Progenitor cell of endocrine pancreas (in vitro differentiated cells): ENCODE results near the gene DNM3. TPM values are rescaled to one million over a fixed set of nuclear protein-coding genes. Genes with fewer than 3 reads are reported as not detected.

Experiments used
- DNase-seq: peaks from one replicate; pipeline ENCODE4 v3.0.0; 2021; ENCODE audit warnings: low spot score; ENCODE audit not compliant: unreplicated experiment
- H3K27ac Mint-ChIP-seq: 2 replicates; pipeline ENCODE4 v1.8.0; 2021; ENCODE audit warnings: mild to moderate bottlenecking, moderate library complexity, mixed read lengths
- H3K27me3 Mint-ChIP-seq: 2 replicates; pipeline ENCODE4 v1.8.0; 2021; ENCODE audit warnings: mixed read lengths
- H3K36me3 Mint-ChIP-seq: 2 replicates; pipeline ENCODE4 v1.8.0; 2022; ENCODE audit warnings: mixed read lengths; ENCODE audit not compliant: insufficient read depth
- H3K4me1 Mint-ChIP-seq: 2 replicates; pipeline ENCODE4 v1.8.0; 2021; ENCODE audit warnings: low read depth, mixed read lengths
- H3K4me3 Mint-ChIP-seq: 2 replicates; pipeline ENCODE4 v1.8.0; 2021; ENCODE audit warnings: low read depth, mild to moderate bottlenecking, moderate library complexity, mixed read lengths
- H3K9me3 Mint-ChIP-seq: 2 replicates; pipeline ENCODE4 v1.8.0; 2021; ENCODE audit warnings: low read depth, mixed read lengths
- total RNA-seq: library from RNA; stranded (reverse); gene quantifications from 2 replicates; pipeline ENCODE4 v1.2.1, GENCODE V29; 2021
- TF ChIP-seq, protein P1 (sequence below): fragments of 200-600 bp; sonication (generic); IDR thresholded peaks from one replicate; pipeline ENCODE4 v1.5.0; 2021; ENCODE audit warnings: antibody characterized with exemption, mild to moderate bottlenecking; ENCODE audit not compliant: unreplicated experiment

Gene DNM3
- total RNA-seq, 1 donor from 2014 or later = 0.48 TPM

DNA sequence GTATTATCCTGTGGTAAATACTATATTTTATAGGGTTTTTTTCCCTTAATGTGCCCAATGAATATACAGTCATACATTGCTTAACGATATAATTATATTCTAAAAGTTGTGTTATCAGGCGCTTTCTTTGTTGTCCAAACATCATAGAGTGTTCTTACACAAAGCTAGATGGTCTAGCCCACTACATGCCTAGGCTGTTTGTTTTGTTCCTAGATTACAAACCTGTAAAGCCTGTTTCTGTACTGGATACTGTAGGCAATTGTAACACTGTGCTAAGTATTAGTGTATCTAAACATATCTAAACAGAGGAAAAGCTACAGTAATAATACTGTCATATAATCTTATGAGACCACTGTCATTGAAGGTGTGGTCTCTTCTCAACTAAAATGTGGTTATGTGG lies 336.6 kb downstream of the DNM3 start:
- no peak overlapping the region for H3K4me3 Mint-ChIP-seq
- TF ChIP-seq, protein P1, sequence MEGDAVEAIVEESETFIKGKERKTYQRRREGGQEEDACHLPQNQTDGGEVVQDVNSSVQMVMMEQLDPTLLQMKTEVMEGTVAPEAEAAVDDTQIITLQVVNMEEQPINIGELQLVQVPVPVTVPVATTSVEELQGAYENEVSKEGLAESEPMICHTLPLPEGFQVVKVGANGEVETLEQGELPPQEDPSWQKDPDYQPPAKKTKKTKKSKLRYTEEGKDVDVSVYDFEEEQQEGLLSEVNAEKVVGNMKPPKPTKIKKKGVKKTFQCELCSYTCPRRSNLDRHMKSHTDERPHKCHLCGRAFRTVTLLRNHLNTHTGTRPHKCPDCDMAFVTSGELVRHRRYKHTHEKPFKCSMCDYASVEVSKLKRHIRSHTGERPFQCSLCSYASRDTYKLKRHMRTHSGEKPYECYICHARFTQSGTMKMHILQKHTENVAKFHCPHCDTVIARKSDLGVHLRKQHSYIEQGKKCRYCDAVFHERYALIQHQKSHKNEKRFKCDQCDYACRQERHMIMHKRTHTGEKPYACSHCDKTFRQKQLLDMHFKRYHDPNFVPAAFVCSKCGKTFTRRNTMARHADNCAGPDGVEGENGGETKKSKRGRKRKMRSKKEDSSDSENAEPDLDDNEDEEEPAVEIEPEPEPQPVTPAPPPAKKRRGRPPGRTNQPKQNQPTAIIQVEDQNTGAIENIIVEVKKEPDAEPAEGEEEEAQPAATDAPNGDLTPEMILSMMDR = no peak
- H3K36me3 Mint-ChIP-seq = no peaks in the 10 kb centered on the region
- no peaks in the 10 kb centered on the region for H3K27me3 Mint-ChIP-seq
- H3K4me1 Mint-ChIP-seq = peaks cover 11% of the 10 kb centered on the region
- DNase-seq = no peak
- no peak overlapping the region for H3K27ac Mint-ChIP-seq
- no peaks in the 10 kb centered on the region for H3K9me3 Mint-ChIP-seq

DNA sequence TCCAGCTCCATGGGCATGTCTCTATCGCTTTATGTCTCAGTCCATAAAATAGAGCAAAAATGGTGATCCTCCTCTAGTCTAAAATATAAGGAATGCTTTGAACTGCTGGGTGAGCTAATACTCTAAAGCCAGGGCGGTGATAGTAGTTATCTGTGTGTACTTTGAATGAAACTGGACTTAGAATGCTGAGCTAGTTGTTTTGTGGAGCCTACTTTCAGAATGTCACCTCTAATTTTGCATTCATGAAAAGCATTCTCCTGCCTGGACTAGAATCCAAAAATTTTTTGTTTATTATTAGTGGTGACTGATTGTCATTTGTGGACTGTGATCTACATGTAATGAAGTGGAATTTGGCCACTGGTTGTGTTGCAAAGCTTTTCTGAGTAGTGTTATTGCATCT lies 337.6 kb downstream of the DNM3 start:
- no peaks in the 10 kb centered on the region for H3K9me3 Mint-ChIP-seq
- no peak overlapping the region for H3K4me3 Mint-ChIP-seq
- no peak overlapping the region for H3K27ac Mint-ChIP-seq
- no peak for DNase-seq
- H3K36me3 Mint-ChIP-seq = no peaks in the 10 kb centered on the region
- TF ChIP-seq, protein P1 = no peak
- H3K27me3 Mint-ChIP-seq = no peaks in the 10 kb centered on the region
- H3K4me1 Mint-ChIP-seq = peaks cover 11% of the 10 kb centered on the region

DNA sequence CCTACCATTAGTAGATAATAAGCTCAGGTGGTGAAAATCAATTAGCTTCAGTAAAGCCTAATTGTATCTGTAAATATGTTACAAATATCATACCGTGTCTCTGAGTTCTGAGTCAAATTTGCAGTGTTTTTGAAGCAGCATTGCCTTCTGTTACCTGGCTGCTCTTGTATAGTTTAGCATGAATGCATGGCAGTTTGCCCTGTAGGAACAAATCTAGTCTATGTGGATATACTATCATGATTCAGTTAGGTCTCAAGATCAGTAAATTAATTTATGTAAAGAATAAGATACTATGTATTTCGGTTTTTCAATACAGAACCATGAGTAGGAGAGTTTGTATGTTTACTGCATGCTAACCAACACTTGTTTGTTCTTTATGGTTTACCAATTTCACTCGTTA lies 338.6 kb downstream of the DNM3 start:
- H3K9me3 Mint-ChIP-seq = no peaks in the 10 kb centered on the region
- TF ChIP-seq, protein P1 = no peak
- peaks cover 15% of the 10 kb centered on the region for H3K4me1 Mint-ChIP-seq
- no peaks in the 10 kb centered on the region for H3K27me3 Mint-ChIP-seq
- no peak for DNase-seq
- no peaks in the 10 kb centered on the region for H3K36me3 Mint-ChIP-seq
- H3K4me3 Mint-ChIP-seq = no peak overlapping the region
- H3K27ac Mint-ChIP-seq = no peak overlapping the region

DNA sequence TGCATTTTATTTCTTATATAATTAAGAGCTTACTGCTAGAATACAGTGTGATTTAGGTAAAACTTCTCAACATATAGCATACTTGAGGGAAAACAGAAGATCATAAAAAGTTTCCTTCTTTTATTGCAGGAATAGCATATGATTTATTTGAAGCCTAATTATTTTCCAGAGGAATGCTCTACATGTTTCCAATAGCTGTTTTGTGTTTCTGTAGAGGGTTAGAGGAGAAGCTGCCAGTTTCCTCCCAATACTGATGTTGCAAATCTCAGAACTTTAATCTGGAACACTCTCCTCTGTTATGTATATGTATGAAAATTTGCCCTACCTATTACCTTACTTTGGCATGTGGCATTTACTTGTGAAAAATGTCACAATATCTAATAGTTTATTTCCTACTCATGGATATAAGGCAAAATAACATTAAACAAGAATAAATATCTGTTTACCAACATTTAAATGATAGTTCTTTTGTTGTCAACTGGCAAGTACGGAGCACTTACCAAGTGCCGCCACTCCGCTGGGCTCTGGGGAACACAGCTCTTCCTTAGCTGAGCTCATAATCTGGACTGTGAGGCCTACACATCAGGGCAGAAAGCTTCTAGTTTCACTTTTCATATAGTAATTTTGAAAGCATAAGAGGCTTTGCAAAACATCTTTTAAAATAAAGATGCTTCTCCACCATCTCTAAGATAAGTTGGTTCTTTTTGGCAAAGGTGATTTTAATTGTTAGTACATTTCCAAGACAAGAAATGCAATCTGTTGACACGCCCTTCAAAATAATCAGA lies 339.4 kb downstream of the DNM3 start:
- no peak for DNase-seq
- H3K27me3 Mint-ChIP-seq = no peaks in the 10 kb centered on the region
- no peak overlapping the region for H3K4me3 Mint-ChIP-seq
- TF ChIP-seq, protein P1 = no peak
- no peaks in the 10 kb centered on the region for H3K36me3 Mint-ChIP-seq
- peaks cover 19% of the 10 kb centered on the region for H3K4me1 Mint-ChIP-seq
- H3K27ac Mint-ChIP-seq = no peak overlapping the region
- H3K9me3 Mint-ChIP-seq = no peaks in the 10 kb centered on the region

DNA sequence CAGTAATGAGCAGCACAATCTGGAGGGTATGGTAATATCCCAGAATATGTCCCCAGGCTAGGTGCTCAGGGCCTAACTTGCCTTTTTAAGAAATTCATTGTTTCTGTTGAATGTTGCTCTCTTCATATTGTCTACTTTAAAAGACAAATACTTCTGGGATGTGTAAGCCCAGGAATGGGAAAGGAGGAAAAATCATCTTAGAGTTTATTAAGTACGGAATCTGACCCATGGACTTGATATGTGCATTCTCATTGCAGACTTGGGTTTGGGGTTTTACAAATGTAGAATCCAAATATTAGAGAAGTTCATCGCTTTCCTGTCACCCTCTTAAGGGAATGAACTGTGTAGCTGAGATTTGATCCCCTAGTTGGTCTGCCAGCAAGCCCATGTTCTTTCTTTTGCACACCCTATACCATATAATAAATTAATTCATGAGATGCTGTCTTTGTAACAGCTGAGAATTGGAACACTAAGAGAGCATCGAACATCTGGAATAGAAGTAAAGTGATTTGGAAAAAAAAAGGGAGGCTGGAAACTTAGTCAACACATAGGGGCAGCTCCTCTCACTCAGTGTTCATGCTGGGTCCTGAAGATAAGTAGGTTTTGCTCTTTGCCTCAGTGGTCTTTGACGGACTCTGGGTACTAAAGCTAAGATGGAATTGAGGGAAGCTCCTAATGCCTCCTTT lies 343.4 kb downstream of the DNM3 start:
- TF ChIP-seq, protein P1 = no peak
- DNase-seq = no peak
- Mint-ChIP-seq H3K27ac (peak overlapping the region; percentile 18), H3K27me3 (no peaks in the 10 kb centered on the region), H3K9me3 (no peaks in the 10 kb centered on the region), H3K4me3 (no peak overlapping the region), H3K4me1 (peaks cover 12% of the 10 kb centered on the region), H3K36me3 (no peaks in the 10 kb centered on the region)
